GM12872 (cell line): ENCODE data around the gene SRGAP3.

ENCODE experiments used
- TF ChIP-seq, protein P1 (sequence below): IDR thresholded peaks from 3 replicates; pipeline ENCODE4 v1.5.1; 2011; ENCODE audit warnings: low read depth, mild to moderate bottlenecking, low read length, moderate library complexity; ENCODE audit not compliant: insufficient read depth

SRGAP3 gene

DNA sequence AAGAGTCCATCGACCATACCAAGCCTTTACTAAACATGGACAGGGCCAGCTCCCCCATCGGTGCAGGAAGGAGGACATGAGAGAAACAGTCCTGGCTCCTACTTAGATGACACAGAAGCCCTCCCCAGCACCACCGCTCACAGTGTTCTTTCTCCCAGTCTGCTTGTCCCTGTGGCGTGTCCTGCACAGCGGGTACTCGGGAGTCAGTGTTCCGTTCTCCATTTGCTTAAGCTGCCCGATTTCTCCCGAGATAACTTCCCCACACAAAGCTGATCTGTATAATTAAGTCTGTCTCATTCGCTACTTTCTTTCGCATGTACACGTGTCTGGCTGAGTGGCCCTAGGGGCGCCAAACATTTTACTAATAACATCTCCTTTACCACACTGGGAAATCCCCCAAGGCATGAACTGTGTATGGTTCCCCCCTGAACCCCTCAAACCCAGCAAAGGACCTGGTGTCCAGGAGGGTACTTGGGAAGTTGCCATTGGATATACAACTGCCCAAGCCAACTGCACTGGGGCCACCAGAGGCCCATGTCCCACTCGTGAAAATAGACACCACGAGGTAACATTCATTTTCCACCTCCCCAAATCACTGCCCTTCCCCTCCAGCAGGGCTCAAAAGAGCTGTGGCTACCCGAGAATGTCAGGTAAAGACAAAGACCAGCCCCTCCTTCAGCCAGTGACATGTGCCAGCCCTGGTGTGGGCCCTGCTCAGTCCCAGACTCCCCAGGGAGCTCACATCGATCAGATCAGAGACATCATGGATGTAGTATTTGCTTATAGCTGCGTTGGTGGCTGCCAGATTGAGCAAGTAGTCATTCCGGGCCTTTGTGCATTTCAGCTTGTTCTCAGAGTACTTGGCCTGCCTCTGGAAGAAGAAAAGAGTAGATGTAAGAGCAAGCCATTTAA lies 189.7 kb downstream of the SRGAP3 start:
- TF ChIP-seq, protein P1, sequence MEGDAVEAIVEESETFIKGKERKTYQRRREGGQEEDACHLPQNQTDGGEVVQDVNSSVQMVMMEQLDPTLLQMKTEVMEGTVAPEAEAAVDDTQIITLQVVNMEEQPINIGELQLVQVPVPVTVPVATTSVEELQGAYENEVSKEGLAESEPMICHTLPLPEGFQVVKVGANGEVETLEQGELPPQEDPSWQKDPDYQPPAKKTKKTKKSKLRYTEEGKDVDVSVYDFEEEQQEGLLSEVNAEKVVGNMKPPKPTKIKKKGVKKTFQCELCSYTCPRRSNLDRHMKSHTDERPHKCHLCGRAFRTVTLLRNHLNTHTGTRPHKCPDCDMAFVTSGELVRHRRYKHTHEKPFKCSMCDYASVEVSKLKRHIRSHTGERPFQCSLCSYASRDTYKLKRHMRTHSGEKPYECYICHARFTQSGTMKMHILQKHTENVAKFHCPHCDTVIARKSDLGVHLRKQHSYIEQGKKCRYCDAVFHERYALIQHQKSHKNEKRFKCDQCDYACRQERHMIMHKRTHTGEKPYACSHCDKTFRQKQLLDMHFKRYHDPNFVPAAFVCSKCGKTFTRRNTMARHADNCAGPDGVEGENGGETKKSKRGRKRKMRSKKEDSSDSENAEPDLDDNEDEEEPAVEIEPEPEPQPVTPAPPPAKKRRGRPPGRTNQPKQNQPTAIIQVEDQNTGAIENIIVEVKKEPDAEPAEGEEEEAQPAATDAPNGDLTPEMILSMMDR, result no peak

DNA sequence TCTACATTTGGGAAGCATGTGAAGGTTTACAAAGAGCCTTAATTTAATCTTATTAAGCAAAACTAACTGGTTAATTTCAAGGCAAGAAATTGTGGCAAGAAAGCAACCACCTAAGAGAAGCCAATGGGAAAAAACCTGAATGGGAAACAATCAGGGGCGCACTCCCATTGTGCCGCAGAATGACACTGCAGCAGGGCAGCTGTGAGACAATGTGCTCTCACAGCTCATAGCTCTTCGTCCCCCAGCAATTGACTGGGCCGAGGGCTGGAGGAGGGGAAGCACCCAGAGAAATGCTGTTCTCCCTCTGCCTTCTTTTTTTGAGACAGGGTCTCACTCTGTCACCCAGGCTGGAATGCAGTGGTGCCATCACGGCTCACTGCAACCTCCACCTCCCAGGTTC lies 192.9 kb downstream of the SRGAP3 start:
- TF ChIP-seq, protein P1, result no peak

- TF ChIP-seq, protein P1, result no peak
These were observed 201.7 kb downstream of the SRGAP3 start for GRCh38 chr3:9047452-9048346.

DNA sequence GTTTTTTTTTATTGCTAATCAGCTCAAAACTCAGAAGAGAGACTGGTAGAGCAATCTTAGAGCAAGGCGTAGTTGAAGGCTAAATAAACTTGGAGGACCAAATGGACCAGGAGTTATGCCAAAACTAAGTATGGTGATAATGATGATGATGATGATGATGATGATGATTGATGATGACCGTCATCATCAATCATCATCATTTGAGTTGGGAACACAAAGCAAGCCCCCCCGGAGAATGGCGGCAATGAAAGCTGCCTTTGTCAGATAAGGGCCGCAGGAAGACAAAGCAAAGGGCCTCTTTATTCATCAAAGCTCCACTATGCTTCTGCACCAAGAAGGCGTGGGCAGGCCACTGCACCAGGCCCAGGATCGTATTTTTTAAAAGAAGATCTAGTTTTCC lies 204.1 kb downstream of the SRGAP3 start:
- TF ChIP-seq, protein P1, result no peak

GRCh38 chr3:9043063-9043462 lies 206.4 kb downstream of the SRGAP3 start:
- TF ChIP-seq, protein P1, result no peak

GRCh38 chr3:9041626-9042025 lies 207.8 kb downstream of the SRGAP3 start:
- TF ChIP-seq, protein P1, result no peak

DNA sequence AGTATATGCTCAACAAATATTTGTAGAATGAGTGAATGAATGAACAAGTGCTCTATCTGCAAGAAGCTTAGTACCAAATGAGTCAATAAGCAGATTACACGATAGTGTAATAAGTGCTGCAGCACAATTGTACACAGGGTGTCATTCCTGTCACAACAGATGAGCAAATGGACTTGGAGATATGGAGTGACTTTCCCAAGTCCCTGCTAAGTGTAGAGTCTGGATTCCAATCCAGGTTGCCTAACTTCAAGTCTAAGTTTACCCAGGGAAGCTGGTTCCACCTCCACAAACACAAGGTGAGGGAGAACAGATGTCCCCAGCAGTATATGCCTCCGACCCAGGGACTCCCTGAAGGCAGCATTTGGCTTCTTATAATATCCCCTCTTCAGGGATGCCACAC lies 208.4 kb downstream of the SRGAP3 start:
- TF ChIP-seq, protein P1, result no peak
